ENCODE measurements around the gene NELL2.

The NELL2 gene

DNA sequence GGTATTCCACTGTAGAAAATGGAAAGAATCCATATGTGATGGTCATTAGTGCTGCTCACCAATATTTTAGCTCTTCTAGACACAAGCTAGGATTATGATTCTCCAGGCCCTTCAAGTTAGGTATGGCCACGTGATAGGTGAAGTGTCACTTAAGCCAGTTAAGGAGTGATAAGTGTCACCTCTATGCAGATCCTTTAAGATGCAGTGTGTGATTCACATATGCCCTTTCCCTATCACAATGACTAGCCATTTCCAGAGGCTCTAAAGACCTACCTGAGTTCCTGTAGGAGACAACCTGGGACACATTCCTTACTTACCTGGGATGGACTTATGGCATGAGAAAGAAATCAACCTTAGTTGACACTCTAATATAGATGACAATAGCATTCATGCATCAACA is 343.2 kb downstream of the NELL2 start:
- DNase-seq (ENCODE audit: low spot score), result no peak

DNA sequence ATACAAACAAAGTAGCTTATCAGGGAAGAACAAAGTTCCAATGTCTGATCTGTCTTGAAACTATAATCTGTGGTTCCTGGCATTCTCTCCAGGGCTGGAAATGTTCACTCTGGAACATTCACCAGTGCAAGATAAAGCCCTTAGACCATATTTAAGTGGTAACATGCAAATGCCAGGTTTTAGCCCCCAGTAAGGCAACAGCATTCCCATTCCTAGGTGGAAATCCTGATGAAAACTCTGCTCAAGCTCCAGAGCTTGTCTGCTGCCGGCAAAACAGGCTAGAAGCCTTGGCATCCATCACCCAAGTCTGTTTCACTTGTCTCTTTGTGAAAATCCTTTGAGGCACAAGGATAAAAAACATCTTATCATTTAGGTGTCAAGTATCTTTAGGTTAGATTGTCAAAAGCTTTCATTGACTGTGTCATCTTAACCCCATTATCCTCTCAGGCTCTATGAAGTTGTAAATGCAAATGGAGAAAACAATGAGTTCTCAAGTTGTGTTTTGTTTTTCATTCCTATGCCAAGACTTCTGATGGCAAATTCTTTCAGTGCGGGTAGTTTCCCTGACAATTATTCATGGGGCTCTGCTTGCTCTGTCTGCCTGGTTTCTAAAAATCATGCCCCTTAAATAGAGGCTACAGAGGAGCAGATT is 344.7 kb downstream of the NELL2 start:
- no peak for DNase-seq (ENCODE audit: low spot score)

DNA sequence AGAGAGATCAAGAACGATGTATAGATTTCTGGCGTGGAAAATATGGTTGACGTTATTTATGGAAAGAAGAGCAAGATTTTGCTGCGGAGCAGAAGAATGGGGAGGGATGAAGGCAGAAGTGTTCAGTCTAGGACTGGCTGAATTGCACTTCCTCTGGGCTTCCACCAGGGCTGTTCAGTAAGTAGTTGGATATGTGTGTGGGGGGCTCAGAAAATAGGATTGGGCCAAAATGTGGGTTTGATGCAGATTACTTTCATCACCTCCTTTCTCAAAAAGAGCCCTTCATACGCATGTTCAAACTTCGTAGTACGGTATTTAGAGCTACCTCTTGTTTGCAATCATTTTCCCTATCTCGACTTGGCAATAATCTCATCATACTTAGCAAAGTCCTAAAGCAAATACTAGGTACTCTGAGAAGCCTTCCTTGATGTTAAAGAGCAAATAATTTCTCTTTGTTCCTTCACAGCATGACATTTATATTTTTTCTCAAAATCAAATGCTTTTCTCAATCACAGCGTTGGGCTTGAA is 349.4 kb downstream of the NELL2 start:
- no peak for DNase-seq (ENCODE audit: low spot score)

DNA sequence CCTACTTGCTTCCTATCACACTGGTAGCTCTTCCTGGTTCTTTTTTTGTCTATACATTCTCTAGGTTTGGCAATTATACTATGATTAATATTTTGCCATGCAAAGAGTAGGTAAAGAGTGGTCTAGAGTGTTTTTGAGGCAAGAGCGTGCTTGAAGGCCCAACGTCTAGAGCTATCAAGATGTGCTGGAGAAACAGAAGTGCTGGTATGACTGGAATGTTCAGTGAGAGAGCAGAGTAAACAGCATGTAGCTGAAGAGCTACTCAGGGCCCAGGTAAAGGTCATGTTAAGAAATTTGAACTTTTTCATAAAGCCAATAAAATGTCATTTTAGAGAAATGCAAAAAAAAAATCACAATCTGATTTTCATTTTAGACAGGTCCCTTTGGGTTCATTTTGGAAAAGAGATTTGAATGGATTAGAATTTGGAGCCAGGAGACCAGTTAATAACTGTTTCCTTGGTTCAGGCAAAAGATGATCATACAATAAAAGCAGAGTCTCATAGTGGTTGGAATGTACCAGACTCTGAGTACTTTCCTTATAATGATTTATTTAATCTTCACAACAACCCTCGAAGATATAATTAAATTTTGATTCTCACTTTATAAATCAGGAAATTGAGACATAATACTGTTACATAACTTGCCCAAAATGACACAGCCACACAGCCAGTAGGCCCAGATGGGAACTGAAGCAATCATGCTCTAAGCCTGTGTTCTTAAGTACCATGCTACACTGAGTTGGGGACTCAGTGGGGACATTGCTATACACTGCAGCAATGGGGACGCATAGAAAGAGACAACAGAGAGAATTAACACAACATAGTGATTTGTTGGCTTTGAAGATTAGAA is 350.1 kb downstream of the NELL2 start:
- DNase-seq (ENCODE audit: low spot score), result no peak

DNA sequence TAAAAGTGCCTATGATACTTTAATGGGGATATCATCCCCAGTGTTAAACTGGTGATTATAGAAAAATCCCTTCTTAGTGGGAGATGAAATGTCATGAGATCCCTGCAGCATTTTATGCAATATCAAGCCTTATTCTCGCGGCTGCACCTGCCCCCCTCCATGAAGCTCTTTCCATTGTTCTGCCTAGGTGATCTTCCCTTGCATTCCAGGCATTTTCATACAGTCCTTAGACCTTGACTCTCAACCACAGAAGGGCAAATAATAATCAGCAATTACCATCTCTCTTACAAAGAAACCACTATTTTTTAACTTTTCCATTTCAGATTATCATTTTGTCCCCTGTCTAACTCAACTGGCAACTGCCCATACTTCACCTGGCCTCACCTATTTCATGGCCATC is 352.3 kb downstream of the NELL2 start:
- DNase-seq (ENCODE audit: low spot score), result no peak

DNA sequence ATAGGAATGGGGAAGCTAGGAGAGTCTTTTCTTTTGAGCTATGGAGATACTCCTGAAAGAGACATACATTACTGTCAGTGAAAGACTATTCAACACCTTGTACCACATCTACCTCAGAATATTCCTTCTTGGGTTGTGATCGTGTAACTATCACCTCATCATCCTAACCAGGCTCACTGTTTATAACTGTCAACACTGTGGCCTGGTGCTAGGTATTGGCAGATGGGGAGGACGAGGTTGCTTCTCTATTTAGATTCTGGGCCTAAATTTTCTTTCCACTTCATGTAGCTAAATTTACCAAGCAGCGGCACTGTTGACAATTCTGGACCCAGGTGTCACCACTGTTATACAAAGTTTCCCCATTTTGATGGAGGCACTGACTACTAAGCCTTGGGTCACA is 354.4 kb downstream of the NELL2 start:
- DNase-seq (ENCODE audit: low spot score), result no peak

DNA sequence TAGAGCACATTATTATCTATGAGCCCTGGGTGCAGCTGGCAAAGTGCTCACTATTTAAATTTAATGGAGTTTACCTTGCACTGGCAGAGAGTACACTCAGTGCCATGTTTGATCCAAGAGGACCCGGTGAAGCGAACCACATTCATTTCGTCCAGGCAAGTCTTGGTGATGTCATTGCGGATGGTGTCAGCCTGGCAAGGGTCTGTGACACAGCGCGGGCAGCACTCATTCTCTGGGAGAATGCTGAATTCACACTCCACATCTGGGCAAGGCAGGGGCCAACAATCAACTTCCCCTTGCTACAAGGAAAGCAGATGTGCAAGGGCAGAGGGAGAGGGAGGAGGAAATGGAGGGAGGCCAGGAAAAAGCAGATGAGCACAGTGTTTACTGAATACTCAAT is 356.2 kb downstream of the NELL2 start:
- no peak for DNase-seq (ENCODE audit: low spot score)

DNA sequence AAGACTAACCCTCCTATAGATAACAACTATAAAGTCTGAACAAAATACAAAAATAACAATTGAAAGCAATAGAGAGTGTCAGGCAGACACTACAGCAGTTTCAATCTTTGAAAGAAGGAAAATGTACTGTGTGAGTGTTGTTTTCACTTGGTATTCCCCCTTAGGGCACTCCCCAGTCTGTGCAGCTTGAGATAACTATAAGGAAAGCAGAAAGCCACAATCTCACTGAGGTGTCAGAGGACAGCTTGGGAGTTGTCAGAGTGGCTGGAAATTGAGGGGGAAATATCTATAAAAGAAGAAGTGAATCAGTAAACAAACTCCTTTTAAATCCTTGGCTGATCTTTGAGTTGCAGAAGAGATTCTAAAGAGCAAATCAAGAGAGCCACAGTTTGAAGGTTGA is 364.8 kb downstream of the NELL2 start:
- no peak for DNase-seq (ENCODE audit: low spot score)

DNA sequence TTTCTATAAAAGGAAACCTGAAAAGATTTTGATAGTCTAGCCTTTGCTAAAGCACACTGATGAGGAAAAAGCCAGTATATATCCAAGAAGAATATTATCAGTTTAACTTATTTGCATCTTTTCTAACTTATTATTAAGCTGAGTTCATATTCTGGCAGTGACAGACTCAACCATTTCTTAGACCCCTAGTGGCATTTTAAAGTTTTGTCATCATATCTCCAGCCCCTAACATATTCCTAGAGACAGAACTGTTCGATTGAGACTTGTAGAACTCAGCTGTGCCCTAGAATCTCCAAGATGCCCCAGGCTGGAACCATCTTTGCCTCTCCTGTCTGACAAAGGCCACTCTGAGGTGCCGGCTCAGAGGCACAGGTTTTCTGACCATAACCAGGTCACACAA is 365.6 kb downstream of the NELL2 start:
- DNase-seq (ENCODE audit: low spot score), result no peak

DNA sequence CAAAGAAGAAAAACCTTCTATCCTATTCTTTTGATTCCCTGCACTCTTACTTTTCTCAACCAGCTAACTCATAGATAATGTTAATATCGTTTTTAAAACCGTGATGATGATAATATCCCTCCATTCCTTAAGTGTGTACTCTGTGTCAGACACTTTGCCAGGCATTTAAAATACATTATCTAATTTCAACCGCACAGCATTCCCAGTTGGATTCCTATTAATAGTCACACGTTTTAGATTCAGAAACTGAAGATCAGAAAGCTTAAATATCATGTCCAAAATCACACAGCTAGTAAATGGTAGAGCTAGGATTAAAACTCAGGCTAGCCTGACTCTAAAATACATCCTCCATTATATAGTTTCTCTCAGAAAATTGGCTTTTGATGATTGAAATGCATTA is 366.0 kb downstream of the NELL2 start:
- DNase-seq (ENCODE audit: low spot score), result no peak

DNA sequence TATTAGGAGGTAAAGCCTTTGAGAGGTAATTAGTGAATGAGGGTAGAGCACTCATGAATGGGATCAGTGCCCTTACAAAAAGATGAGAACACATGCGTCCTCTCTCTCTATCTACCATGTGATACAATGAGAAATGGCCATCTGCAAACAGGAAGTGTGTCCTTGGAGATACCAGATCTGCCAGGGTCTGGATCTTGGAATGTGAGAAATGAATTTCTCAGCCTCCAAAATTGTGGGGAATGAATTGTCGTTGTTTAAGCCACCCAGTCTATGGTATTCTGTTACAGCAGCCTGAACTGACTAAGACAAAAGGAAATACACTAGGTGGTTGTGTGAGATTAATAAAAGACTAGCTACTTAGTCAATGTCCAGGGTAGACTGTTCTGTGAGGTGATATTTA is 366.6 kb downstream of the NELL2 start:
- no peak for DNase-seq (ENCODE audit: low spot score)

DNA sequence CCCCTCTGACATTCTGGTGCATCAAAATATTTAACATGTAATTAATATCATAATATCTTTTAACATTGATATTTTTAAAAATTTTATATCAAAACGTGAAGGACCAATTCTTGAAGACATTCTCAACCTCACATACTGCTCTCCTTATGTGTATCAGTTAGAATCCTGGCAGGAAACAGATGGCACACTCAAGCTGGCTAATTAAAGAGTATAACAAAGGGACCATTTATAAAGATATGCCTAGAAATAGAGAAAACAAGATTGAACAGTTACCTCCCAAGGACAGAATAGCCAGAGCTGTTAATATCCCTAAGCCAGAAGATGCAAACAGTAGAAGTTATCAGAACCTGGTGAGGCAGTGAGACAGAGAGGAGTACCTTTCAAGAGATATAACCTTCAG is 368.7 kb downstream of the NELL2 start:
- no peak for DNase-seq (ENCODE audit: low spot score)

DNA sequence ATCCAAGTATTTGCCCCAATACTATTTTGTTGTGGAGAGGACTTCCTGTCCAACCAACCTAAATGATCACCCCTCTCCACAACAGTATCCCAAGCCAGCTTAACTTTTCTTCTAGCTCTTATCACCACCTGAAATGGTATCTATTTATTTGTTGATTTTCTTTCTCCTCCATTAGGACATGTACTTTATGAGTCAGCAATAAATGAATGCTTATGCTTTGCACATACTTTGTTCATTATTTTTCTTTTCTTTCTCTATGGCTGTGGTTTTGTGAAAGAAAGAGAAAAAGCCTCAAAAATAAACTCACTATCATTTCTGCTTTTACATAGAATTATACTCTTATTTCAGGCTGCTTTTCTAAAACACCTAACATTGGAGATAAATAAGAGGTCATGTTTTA is 371.3 kb downstream of the NELL2 start:
- DNase-seq (ENCODE audit: low spot score), result no peak

DNA sequence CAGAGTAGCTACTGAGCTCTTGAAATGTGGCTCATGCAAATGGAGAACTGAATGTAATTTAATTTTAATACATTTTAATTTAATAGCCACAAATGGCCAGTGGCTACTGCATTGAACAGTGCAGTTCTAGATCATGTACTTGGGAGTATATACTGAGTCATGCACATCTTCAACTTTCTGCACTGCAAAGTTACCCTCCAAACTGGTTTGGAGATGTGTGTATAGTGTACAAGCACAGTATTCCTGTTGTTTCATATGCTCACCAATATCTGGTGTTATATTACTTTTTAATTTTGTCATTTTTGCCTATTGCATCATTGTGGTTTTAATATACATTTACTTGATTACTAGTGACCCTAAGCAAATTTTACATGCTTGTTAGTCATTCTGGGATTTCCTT is 372.8 kb downstream of the NELL2 start:
- DNase-seq (ENCODE audit: low spot score), result no peak

DNA sequence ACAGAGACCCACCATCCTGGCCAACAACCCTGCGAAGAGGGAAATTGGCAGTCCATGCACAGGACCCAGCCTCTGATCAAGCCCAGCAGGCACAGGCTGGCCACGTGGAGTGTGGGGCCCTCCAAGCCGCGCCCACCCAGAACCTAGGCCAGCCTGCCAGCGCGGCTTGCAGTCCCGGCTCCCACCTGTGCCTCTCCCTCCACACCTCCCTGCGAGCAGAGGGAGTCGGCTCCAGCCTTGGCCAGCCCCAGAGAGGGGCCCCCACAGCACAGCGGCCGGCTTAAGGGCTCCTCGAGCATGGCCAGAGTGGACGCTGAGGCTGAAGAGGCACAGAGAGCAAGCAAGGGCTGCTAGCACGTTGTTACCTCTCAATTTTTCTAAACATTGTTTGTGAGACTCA is 373.4 kb downstream of the NELL2 start:
- DNase-seq (ENCODE audit: low spot score), result no peak

DNA sequence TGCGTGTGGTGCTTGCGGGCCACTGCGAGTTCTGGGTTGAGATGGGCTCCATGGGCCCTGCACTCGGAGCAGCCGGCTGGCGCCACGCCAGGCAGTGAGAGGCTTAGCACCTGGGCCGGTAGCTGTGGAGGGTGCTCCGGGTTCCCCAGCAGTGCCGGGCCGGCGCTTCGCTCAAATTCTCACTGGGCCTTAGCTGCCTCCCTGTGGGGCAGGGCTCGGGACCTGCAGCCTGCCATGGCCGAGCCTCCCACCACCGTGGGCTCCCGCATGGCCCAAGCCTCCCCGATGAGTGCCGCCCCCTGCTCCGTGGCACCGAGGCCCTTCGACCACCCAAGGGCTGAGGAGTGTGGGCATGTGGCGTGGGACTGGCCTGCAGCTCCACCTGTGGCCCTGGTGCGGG is 375.7 kb downstream of the NELL2 start:
- no peak for DNase-seq (ENCODE audit: low spot score)

DNA sequence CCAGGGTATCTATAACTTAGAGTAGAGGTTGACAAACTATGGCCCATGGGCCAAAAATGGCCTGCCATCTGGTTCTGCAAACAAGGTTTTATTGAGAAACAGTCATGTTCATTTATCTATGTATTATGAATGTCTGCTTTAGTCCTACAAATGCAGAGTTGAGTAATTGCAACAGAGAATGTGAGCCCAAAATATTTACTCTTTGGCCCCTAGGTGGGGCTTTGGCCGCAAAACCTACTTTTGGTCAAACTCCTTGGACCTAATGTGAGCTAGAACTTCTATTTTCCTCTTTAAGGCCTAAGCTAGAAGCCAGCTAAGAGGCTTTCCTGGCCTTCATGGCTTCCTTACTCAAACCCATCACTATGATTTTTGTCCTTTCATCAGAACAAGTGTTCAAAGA is 379.1 kb downstream of the NELL2 start:
- no peak for DNase-seq (ENCODE audit: low spot score)

DNA sequence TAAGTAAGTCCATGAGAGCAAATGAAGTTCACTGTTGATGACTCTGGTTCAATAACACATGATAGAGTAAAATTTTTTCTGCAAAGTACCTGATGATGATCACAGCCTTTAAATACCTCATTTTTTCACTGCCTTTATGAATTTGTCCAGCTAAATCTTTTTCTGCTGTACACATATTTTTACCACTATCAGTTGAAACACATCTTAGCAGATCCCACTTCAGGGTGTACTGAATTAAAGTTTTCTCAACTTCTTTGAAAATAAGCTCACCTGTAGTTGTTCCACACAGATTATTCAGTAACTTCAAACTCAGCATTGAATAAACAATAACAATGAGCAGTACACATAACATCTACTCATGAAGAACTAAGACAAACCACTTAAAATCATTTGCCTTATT is 385.9 kb downstream of the NELL2 start:
- DNase-seq (ENCODE audit: low spot score), result no peak

DNA sequence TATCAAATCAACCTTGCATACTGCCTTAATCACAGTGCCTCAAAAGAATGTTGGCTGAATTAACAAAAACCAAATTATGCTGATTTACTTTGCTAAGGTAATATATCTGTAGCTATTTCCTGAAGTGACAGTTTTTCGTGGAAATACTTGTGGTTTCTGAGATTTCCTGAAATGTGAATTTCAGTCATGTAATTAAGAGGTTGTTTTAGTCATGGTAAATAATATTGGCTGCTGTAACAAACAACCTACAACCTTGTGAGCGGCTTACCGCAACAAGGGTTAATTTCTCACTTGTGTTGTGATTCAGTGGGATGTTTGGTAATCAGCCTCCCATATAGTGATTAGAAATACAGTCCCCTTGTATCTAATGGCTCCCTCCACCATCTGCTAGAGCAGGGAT is 387.9 kb downstream of the NELL2 start:
- no peak for DNase-seq (ENCODE audit: low spot score)

DNA sequence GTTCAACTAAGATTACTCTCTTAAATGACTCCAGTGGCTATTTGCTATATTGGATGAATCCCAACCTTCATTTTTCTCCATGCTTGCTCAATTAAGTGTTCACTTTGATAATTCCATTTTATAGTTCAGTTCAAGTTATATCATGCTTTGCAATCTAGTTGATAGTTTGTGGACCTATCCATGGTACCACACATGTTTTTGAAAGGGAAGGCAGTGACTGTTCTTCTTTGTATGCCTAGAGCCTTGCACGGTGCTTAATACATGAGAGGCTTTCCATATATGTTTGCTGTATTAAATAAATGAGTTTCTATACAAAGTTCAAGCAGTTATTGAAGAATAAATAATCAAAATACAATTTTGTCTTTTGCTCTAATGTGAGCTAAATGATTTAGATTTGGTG is 391.3 kb downstream of the NELL2 start:
- DNase-seq (ENCODE audit: low spot score), result no peak

DNA sequence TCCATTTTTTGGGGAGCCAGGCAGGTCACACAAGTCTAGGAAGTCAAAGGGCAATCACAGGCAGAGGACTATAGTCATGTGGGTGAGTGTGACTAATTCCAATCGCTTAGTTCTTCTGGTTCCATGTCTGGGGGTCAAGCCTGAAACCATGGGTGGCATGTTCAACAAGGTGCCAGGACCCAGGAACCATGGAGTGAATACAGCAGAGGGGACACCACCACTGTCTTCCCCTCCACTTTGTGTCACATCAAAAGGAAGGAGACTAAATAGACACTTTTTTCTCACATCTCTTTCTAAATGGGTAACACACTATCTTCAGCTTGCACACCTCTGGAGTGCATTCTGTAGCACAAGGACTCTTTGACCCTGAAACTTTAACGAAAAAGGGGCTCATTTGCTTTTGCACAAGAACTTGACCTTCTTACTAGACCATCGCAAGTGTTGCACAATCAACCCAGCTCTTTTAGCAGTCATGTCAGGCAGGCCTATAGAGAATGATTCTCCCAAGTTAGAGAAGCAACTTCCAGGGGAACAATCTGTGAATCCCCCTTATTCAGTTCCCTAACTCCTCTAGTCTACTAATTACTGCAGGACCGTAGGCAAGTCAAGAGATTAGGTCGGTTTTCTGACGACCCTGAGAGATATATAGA is 398.7 kb downstream of the NELL2 start:
- no peak for DNase-seq (ENCODE audit: low spot score)

DNA sequence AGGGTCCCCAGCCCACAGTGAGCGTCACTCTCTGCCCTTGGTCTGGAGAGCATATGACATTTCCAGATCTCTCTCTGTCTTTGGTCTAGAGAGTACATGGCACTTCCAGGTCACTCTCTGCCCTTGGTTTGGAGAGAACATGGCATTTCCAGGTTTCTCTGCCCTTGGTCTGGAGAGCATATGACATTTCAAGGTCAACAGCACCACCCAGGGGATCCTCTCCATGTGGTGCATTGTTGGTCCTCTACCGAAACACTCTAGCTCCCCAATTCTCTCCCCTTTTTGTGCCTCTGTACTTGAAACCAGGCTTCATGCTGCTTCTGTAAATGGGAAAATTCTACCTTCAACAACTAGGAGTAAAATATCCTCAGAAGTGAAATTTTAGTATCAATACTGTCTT is 399.4 kb downstream of the NELL2 start:
- DNase-seq (ENCODE audit: low spot score), result no peak

DNA sequence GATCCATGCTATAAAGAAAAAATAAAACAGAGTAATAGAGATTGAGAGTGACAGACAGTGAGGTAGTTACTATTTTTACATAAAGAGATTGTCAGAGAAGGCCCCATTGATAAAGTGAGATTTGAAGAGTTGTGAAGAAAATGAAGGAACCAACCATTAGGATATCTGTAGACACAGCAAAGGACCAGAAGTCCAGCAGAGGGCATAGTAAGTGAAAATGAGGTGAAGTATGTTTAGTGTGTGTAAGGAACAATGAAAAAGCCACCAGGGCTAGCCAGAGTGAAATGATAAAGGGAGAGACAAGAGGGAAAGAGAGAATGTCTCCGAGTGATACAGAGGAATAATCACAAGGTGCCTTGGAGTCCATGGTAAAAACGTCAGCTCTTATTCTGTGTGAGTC is 411.0 kb downstream of the NELL2 start:
- no peak for DNase-seq (ENCODE audit: low spot score)
